A673 (cell line): ENCODE data around the gene GHRH.

Source experiments
- CTCF ChIP-seq: fragments of 300-800, 200-600 bp; sonication (generic); conservative IDR thresholded peaks from 2 replicates; pipeline ENCODE4 v1.5.1; 2017; ENCODE audit warnings: low read depth, mild to moderate bottlenecking, antibody characterized with exemption, low read length, moderate library complexity, mixed read lengths
- EZH2 ChIP-seq: fragments of 200-600 bp; sonication (generic); IDR thresholded peaks from 2 replicates; pipeline ENCODE4 v1.6.1; 2017; ENCODE audit warnings: borderline replicate concordance, low read depth, mild to moderate bottlenecking, mixed read lengths, antibody characterized with exemption, low read length; ENCODE audit not compliant: poor library complexity, severe bottlenecking

DNA sequence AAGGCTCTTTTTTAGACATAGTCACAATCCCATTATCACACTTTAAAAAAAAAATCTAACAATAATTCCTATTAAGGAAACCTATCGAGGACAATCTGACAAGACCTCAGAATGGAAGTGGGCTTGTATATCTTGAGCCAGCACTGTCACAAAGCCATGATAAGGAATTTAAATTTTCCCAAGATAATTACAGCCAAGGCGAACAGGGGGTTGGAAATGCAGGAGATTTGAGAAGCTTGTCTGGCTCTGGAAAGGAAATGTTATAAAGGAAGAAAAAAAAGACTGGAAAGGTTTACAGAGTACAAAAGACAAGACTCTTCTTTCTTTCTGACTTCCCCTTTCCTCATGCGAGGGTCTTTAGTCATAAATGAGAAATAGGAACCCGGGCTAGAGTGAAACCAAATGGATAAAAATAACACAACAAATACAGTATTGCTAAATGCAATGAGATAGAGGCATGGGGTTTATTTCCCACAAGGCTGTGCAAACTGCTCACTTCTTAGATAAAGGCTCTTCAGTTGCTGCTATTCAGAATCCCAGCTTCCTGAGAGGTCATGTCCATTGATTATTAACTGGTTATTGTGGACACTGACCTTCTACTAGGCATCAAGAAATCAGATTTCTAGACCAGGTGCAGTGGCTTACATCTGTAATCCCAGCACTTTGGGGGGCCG, 13.4 kb upstream of the GHRH start:
- TF ChIP-seq CTCF: no peak
- no peak for TF ChIP-seq EZH2
